Dermis blood vessel endothelial cell (primary cell): ENCODE results near the gene OGA. TPM values are rescaled to one million over a fixed set of nuclear protein-coding genes. Genes with fewer than 3 reads are reported as not detected.
A peak's percentile ranks its signal among the peaks of the same experiment; 100 is the strongest.
"Not testable (repeated sequence)": the region's sequence is repeated elsewhere in the genome, so short reads cannot be mapped to it uniquely, and the experiment has no call there.

Experiments used
- DNase-seq: peaks from one replicate; pipeline ENCODE4 v3.0.0; 2010
- total RNA-seq: library from RNA; depleted of rRNA; stranded (reverse); fragments of >200 nt; gene quantifications from 2 replicates; pipeline ENCODE4 v1.2.3, GENCODE V29; 2014

Gene OGA
- total RNA-seq, 1 donor from 2014 or later: 96.1 TPM

DNA sequence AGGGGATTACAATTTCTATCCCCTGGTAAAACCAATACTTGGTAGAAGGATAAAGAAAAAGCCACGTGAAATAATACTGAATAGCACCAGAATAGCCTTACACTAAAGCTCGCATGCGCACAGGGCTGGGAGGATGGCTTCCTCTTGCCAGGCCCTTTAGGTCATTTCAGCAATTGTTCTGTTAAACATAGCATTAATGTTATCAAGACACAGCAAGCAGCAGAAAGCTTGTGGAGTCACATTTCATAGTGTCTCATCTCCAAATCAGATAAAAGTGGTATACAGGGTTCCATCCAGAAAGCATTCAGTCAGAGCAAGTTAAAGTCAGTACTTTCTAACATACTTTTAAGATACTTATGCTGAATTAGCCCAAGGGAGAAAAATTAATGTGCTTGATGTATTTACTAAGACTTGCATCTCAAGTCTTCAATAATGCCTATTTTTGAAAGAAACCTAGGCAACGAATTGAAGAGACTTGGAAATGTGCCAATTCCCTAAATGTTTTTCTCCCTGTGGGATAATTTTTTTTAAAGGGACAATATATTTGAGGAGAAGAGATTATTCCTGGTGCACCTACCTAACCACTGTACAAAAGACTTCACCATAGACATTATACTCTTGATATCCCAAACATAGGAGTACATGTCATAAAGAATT lies 20.7 kb downstream of the OGA start:
- DNase-seq: no peak

- DNase-seq: no peak
These were observed 24.7 kb downstream of the OGA start for GRCh38 chr10:101793526-101793925.

GRCh38 chr10:101789686-101790085 lies 28.6 kb downstream of the OGA start:
- DNase-seq: no peak

- not testable (repeated sequence) for DNase-seq
These were observed 29.0 kb downstream of the OGA start for GRCh38 chr10:101789231-101789630.

GRCh38 chr10:101785801-101786200 lies 32.4 kb downstream of the OGA start:
- no peak for DNase-seq

- DNase-seq: no peak
These were observed 33.7 kb downstream of the OGA start for GRCh38 chr10:101784558-101784957.

DNA sequence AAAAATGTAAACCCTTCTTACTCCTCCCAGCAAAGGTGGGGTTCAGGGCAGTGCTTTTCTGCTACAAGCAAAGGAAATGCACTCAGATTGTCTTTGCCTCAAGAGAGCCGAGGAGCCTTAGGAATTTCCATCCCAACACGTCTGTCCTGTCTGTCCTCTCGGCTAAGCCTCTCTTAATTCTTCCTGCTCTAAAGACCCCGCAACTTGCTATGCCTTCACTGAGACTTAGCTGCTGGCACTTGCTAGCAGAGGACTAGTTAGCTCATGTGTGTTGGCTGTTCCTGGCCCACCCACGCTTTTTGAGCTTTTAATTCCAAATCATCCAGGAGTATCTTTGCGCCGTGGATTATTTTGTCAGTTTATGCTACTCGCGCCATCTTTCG lies 34.5 kb downstream of the OGA start:
- peak; percentile 28 for DNase-seq

DNA sequence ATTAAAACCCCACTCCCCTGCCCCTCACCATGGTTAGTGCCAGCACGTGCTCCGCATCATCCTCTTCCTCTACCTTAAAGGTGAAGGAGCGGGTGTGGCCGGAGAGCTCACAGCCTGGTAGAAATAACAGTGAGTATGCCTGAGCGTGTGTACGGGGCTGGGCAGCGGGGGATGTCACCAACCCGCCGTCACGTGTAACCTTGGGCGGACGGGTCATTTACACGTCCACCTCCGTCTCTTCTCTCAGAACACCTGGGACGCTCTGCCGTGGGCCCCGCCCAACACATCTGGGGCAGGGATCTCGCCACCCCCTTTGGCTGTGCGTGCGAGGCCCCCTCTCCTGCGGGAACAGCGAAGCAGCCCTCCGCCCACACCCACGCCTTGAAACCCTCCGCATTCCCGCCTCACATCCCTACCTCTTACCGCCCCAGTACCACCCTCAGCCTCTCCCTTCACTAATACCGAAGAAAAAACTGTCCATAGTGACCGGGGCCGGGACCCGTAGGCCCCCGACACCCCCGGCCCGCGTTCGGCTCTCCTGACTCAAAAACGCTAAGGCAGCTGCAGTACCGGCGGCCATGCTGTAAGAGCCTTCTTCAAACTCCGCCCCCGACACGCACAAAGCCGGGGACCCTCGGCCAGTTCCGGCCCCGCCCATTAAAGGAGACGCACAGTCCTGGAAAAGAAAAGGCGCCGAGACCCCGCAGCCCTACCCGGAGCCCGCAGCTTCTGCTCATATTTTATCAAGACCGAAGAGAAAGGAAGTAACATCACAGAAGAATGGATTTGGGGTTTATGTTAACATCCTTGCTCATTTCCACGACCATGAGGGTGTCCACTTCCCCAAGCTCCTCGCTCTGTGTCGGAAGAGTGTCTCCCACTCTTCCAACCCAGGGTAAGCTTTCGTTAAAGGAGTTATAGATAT lies 35.2 kb downstream of the OGA start, which contains the start of gene NPM3:
Gene NPM3, minus strand, starts transcription at position 636 of the 925 bp plus-strand sequence. Its CDS starts 56 bp downstream, at position 580.
- DNase-seq: peak; percentile 82

DNA sequence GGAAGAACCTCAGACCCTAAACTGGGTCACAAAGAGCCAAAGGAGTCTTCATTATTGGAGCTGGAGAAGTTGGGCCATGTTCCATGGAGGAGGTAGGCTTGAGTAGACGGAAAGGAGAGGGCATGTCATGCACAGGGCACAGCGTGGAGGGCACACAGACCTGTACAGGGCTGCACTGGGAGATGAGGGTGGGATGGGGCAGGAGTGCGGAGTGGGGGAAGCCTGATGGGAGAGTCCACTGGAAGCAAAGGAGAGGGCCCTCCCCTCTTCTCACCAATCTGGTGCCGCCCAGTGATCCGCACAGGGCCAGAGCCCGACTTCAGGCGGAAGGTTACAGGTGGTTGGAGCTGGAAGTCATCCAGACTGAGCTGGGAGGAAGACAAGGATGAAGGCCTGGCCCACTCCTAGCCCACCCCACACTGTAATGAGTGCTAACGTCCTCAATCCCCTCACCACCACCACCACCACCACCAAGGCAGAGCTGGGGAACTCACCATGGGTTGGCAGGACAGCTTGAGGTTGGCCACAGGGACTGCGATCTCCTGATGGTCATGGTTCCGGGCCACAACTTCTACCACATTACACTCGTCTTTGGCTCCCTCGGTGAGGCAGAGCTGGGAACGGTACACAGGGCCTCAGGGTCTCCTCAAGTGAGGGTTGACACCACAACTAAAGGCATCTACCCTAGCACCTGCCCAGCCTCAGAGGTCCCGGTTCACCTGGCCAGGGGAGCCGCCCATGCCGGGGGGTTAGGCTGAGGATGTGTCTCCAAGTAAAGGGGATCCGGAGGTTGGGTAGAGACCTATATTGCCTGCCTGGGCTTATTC lies 36.0 kb downstream of the OGA start:
- no peak for DNase-seq

DNA sequence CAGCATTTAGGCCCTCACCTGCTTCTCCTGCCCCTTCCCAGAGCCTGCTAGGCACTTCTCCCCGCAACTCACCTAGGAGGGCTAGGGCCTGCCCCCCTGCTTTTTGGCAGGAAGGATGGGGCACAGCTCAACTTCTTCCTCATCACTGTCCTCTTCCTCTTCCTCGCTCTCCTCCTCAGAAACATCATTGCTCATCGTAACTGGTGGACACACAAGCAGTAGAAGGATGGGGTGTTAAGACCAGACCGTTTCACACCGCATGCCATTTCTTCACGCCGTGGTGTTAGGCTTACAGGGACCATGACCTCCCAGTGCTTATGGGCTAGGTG lies 36.6 kb downstream of the OGA start:
- no peak for DNase-seq

- DNase-seq: peak; percentile 82
These were observed 37.2 kb downstream of the OGA start for GRCh38 chr10:101780818-101781654.

- DNase-seq: no peak
These were observed 37.9 kb downstream of the OGA start for GRCh38 chr10:101780187-101780817.

- DNase-seq: peak; percentile 82
These were observed 38.6 kb downstream of the OGA start for GRCh38 chr10:101779544-101780186.

GRCh38 chr10:101778781-101779543 lies 39.3 kb downstream of the OGA start:
- peak; percentile 67 for DNase-seq

DNA sequence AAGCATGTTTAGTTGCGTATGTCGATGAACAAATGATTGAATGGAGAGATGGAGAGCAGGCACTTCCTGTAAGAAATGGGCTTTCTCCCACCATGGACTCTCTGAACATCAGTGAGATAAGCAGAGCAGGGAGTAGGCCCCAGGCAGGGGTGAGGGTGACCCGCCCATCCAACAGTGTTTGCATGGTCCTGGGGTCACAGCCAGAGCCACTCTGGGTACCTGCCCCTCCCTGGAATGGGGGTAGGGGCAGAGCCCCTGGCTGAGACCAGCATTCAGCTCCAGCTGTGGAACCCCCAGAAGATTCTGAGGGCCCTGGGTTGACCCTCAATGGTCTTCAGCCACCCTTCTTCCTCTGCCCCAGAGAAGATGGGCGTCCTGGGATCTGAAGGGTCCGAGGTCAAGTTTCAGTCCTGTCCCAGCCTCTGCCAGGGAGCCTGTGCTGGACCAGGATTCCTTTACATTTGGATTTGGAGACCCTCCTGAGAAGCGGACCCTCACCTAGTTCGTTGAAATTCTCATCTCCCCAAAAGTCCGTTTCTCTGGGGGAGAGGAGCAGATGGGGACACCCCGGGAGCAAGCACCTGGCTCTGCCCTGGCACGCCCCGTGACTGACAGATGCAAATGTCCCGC lies 40.0 kb downstream of the OGA start:
- DNase-seq: no peak

DNA sequence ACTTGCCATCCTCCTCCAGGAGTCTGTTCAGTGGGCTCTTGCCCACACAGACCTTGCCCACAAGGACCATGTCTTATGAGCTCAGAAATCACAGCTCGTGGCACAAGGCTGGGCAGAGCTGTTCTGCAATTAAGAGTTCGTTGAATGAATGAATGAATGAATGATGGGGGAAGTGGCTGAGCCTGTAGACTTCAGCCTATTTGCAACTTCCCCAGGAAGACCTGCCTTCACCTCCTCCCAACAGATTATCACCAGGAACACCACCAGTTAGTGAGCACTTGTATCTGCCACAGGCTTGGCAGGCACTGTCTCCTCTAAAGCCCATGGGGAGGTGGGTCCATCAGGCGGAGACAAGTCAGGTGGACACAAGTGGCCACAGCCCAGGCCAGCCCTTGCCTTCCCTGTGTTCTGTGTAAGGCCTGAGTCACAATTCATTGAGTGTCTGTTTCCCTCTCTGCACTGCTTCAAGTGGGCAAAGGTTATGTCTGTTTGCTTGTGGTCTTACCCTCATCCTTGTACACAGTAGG lies 40.6 kb downstream of the OGA start:
- no peak for DNase-seq

DNA sequence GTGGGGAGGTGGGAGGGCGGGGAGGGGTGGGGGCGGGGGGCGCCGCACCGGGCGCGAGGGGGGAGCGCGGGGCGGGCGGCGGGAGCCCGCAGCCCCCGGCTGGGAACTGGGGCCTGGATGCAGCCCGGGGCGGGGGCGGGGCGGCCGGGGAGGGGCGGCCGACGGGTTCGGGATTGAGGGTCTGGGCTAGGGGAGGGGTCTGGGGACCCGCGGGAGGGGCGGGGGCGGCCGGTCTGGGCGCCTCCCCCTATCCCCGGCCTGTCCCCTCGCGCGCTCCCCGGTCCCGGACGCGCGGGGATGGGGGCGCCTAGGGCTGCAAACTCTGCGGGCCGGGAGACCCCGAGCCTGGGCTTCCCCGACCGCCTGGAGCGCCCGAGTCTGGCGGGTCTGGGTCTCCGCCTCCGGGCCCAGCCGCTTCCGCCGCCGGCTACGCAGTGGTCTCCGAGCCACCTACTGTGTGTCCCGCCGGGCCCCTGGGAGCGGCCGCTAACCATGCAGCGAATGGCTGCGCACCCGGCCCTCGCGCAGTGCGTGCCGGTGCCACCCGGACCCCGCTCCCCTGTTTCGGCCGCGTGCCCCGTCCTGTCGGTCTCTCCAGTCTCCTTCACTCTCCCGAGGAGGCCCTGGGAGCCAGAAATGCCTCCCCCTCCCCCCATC lies 42.0 kb downstream of the OGA start:
- no peak for DNase-seq

GRCh38 chr10:101775273-101776160 lies 42.7 kb downstream of the OGA start, which contains the start of gene FGF8:
Gene FGF8 (minus strand): TSS chr10:101776114. CDS start chr10:101775900, 214 bp downstream.
- no peak for DNase-seq
